Lung (tissue), 12 donors: ENCODE results near the gene TMPRSS15. TPM values are rescaled to one million over a fixed set of nuclear protein-coding genes. Genes with fewer than 3 reads are reported as not detected.
A peak's percentile ranks its signal among the peaks of the same experiment; 100 is the strongest.

Experiments
- ATAC-seq: fragments of 200-7000 bp; cut with Tn5 transposase; one replicate; pipeline ENCODE4 v1.9.1; 2020; ENCODE audit warnings: moderate number of reproducible peaks; ENCODE audit not compliant: insufficient read depth, low FRiP score
- DNase-seq, 3 donors: peaks; one replicate each; pipeline ENCODE4 v3.0.0-alpha.2; 2013 to 2017
- H3K27ac ChIP-seq, 2 donors: one replicate each; pipeline ENCODE4 v1.5.1; 2013; ENCODE audit warnings: mild to moderate bottlenecking in 2 of 2, moderate library complexity in 2 of 2, control low read depth in 1 of 2, inconsistent platforms in 1 of 2, low read depth in 1 of 2, low read length in 1 of 2
- H3K27me3 ChIP-seq, 3 donors: one replicate each; pipeline ENCODE4 v1.5.1; 2013; ENCODE audit warnings: low read length in 2 of 3; ENCODE audit not compliant: control insufficient read depth in 3 of 3, insufficient read depth in 3 of 3
- H3K36me3 ChIP-seq, 4 donors: one replicate each; pipeline ENCODE4 v1.5.1; 2013; ENCODE audit warnings: low read length in 4 of 4, mild to moderate bottlenecking in 1 of 4, moderate library complexity in 1 of 4; ENCODE audit not compliant: control insufficient read depth in 4 of 4, insufficient read depth in 4 of 4
- H3K4me1 ChIP-seq, 5 donors: one replicate each; pipeline ENCODE4 v1.5.1; 2013; ENCODE audit warnings: low read length in 5 of 5, mild to moderate bottlenecking in 2 of 5, moderate library complexity in 1 of 5; ENCODE audit not compliant: control insufficient read depth in 5 of 5, insufficient read depth in 5 of 5
- H3K4me3 ChIP-seq: one replicate; pipeline ENCODE4 v1.5.1; 2013; ENCODE audit warnings: mild to moderate bottlenecking, control low read depth, moderate library complexity
- H3K9ac ChIP-seq, 2 donors: one replicate each; pipeline ENCODE4 v1.5.1; 2013; ENCODE audit warnings: low read length in 2 of 2, control low read depth in 1 of 2; ENCODE audit not compliant: insufficient read depth in 1 of 2
- H3K9me3 ChIP-seq, 4 donors: one replicate each; pipeline ENCODE4 v1.5.1; 2013; ENCODE audit warnings: low read length in 3 of 4, mild to moderate bottlenecking in 1 of 4, moderate library complexity in 1 of 4; ENCODE audit not compliant: control insufficient read depth in 4 of 4, insufficient read depth in 3 of 4
- WGBS, 2 donors: extraction: QIAGEN DNeasy Blood & Tissue Kit; methylation state at CpG; one replicate each; pipeline ENCODE4 v1.1.7; 2013; 5-methylcytosine and 5-hydroxymethylcytosine counted together
- polyA plus RNA-seq, 2 donors: library from polyadenylated mRNA; stranded (reverse); fragments of 200-250 nt; gene quantifications; one replicate each; pipeline ENCODE4 v1.2.1, GENCODE V29; 2013
- total RNA-seq, 2 donors: library from RNA; depleted of rRNA in 1 of 2; stranded (reverse); fragments of >200 nt in 1 of 2; gene quantifications; one replicate each; pipeline ENCODE4 v1.2.1, GENCODE V29; 2014 to 2021
- TF ChIP-seq, protein P1 (sequence below): IDR thresholded peaks from 2 replicates; pipeline ENCODE4 v1.5.1; 2012; ENCODE audit warnings: mild to moderate bottlenecking; ENCODE audit errors: control extremely low read depth, extremely low read depth
- donor health status: control.
- donor health status: control.
- donor health status: Bipolar disorder and iron deficiency.
- donor health status: healthy.
- donor health status: DM: yes; HTN: yes; CAD: no.

Gene TMPRSS15
- total and polyA plus RNA-seq, 4 donors = 0.01 TPM; not detected in 3

DNA sequence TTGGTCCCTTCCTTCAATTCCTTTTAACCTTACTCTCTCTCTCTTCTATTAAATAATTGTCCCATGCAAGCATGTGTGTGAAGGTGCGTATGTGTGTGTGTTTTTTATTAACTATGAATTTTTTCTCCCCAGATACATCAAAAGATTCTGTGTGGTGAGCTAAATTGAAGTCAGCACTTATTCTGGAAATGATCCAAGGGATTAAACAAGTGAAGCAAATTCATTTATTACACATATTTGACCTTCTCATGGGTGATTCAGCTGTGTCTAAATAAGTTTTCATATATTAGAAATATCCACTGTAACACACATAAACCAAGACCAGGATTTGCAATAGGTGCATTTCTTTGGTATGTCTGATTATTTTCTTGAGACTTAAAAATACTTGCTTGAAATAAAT lies 134.7 kb downstream of the TMPRSS15 start:
- H3K9me3 ChIP-seq = no peaks in the 10 kb centered on the region
- no peaks in the 10 kb centered on the region for H3K36me3 ChIP-seq
- H3K4me1 ChIP-seq = no peaks in the 10 kb centered on the region
- H3K27ac ChIP-seq = no peak overlapping the region
- no peaks in the 10 kb centered on the region for H3K27me3 ChIP-seq
- TF ChIP-seq, protein P1, sequence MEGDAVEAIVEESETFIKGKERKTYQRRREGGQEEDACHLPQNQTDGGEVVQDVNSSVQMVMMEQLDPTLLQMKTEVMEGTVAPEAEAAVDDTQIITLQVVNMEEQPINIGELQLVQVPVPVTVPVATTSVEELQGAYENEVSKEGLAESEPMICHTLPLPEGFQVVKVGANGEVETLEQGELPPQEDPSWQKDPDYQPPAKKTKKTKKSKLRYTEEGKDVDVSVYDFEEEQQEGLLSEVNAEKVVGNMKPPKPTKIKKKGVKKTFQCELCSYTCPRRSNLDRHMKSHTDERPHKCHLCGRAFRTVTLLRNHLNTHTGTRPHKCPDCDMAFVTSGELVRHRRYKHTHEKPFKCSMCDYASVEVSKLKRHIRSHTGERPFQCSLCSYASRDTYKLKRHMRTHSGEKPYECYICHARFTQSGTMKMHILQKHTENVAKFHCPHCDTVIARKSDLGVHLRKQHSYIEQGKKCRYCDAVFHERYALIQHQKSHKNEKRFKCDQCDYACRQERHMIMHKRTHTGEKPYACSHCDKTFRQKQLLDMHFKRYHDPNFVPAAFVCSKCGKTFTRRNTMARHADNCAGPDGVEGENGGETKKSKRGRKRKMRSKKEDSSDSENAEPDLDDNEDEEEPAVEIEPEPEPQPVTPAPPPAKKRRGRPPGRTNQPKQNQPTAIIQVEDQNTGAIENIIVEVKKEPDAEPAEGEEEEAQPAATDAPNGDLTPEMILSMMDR = no peak
- WGBS, 2 donors = 86 to 94% methylated on average over 1 of the region's 1 CpG
- ATAC-seq (no peak), DNase-seq (no peak)
- H3K9ac ChIP-seq = no peak overlapping the region
- no peak overlapping the region for H3K4me3 ChIP-seq

DNA sequence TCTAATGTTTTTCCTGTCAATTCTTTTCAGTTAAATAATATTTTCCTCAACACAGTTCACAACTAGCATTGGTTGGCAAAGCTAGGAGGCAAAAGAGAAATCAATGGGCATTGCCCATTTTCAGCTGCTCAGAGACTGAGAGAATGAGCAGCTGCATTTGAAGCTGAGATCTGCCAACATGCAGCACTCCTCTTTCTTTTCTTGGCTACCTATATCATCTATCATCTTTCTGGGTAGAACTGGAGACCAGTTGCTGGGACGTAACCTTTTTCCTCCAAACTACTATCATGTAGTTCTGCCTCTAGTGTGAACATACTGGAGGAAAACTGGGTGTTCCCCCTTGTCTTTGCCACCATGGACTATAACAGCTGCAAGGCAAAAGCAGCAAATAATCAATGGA lies 136.1 kb downstream of the TMPRSS15 start:
- TF ChIP-seq, protein P1 = no peak
- H3K4me3 ChIP-seq = no peak overlapping the region
- no peak overlapping the region for H3K9ac ChIP-seq
- no peak overlapping the region for H3K27ac ChIP-seq
- no peaks in the 10 kb centered on the region for H3K9me3 ChIP-seq
- WGBS, 2 donors = 88 to 91% methylated on average over 1 of the region's 1 CpG
- no peak for ATAC-seq
- no peaks in the 10 kb centered on the region for H3K36me3 ChIP-seq
- H3K27me3 ChIP-seq = no peaks in the 10 kb centered on the region
- DNase-seq = no peak
- H3K4me1 ChIP-seq = no peaks in the 10 kb centered on the region

DNA sequence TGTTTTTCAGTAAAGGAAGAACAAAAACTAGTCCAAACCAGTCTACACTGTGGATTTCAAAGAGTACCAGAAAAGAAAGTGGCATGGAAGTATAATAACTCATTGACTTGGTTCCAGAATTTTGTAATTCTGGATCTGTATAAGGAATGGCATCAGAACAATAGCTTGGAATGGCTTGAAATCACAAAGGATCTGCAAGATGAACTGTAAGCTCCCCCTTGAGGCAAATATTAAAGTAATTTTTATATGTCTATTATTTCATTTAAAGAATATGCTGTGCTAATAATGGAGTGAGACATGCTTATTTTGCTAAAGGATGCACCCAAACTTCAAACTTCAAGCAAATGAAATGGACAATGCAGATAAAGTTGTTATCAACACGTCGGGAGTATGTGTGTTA lies 137.6 kb downstream of the TMPRSS15 start:
- ATAC-seq = no peak
- TF ChIP-seq, protein P1 = no peak
- H3K27me3 ChIP-seq = no peaks in the 10 kb centered on the region
- H3K9me3 ChIP-seq = no peaks in the 10 kb centered on the region
- no peaks in the 10 kb centered on the region for H3K36me3 ChIP-seq
- H3K9ac ChIP-seq = no peak overlapping the region
- H3K27ac ChIP-seq = no peak overlapping the region
- no peaks in the 10 kb centered on the region for H3K4me1 ChIP-seq
- H3K4me3 ChIP-seq = no peak overlapping the region
- WGBS, 2 donors = 78 to 91% methylated on average over 2 of the region's 2 CpGs
- peak in 2 of 3 donors; percentile 25 to 55 for DNase-seq

DNA sequence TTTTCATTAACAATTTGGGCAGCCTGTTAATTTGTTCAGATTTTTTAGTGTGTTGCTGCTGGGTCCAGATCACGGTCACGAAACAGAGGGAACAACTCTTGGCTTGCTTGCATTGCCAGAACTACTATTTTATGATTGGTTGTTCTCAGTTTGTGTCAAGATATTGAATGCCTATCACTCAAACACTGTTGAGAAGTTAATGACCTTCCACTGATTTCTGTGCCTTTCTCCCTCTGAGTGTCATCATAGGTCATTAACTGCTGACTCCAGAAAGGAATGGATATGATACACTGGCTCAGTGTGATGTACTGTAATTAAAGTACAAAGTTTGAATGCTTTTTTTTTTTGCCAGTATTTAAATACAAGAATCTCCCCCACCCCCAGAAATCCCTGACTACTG lies 149.8 kb downstream of the TMPRSS15 start:
- H3K4me1 ChIP-seq = peaks cover 0 to 12% (median 0%) of the 10 kb centered on the region in 5 donors
- ATAC-seq (no peak), DNase-seq (no peak)
- H3K27ac ChIP-seq = no peak overlapping the region
- no peaks in the 10 kb centered on the region for H3K9me3 ChIP-seq
- no peaks in the 10 kb centered on the region for H3K27me3 ChIP-seq
- TF ChIP-seq, protein P1 = no peak
- no peak overlapping the region for H3K4me3 ChIP-seq
- no peak overlapping the region for H3K9ac ChIP-seq
- no peaks in the 10 kb centered on the region for H3K36me3 ChIP-seq
- 86 to 92% methylated on average over 2 of the region's 2 CpGs for WGBS, 2 donors
